ENCODE data around the gene GTF2F2. TPM values are rescaled to one million over a fixed set of nuclear protein-coding genes. Genes with fewer than 3 reads are reported as not detected.

GTF2F2 gene
- total and polyA plus RNA-seq, 2 experiments from 2014 or later = 42.1 to 75.6 TPM

- H3K9me2 ChIP-seq (ENCODE audit: insufficient read depth) = no peaks in the 10 kb centered on the region
- Mint-ChIP-seq H3K36me3 (ENCODE audit: low read depth) (no peaks in the 10 kb centered on the region; the same call in 2 of the 3 replicates), H3K4me1 (peaks cover 53% of the 10 kb centered on the region), H3K27ac (no peak overlapping the region), H3K9me3 (peaks cover 5% of the 10 kb centered on the region; the same call in 2 of the 3 replicates), H3K27me3 (ENCODE audit: insufficient read depth, low read depth, poor library complexity) (peaks cover 5% of the 10 kb centered on the region), H3K4me3 (no peak overlapping the region)
- no peaks in the 10 kb centered on the region for H4K20me1 ChIP-seq (replicated peaks; ENCODE audit: insufficient read depth)
- no peaks in the 10 kb centered on the region for H3F3A ChIP-seq (replicated peaks; ENCODE audit: low read depth)
- no peak overlapping the region for H2AFZ ChIP-seq
- no peak overlapping the region for H3K4me2 ChIP-seq
- no peak for ATAC-seq
- H3K27me3 ChIP-seq (ENCODE audit: insufficient read depth) = no peaks in the 10 kb centered on the region
- no peaks in the 10 kb centered on the region for H3K36me3 ChIP-seq (ENCODE audit: insufficient read depth)
- H3K4me1 ChIP-seq (ENCODE audit: insufficient read depth) = peaks cover 33% of the 10 kb centered on the region
- H3K79me2 ChIP-seq (replicated peaks; ENCODE audit: insufficient read depth) = no peaks in the 10 kb centered on the region
- H3K4me3 ChIP-seq = no peak overlapping the region
- no peak for DNase-seq (ENCODE audit: low spot score)
- TF ChIP-seq EZH2 (IDR thresholded peaks at IDR 0.05; ENCODE audit: low read depth, unreplicated experiment) (no peak), CREB1 (CRISPR knock-in tag; IDR thresholded peaks at IDR 0.05; ENCODE audit: low read depth) (no peak), REST (IDR thresholded peaks at IDR 0.05; ENCODE audit: unreplicated experiment) (no peak), ZNF462 (CRISPR knock-in tag; IDR thresholded peaks at IDR 0.05) (no peak), NANOG (IDR thresholded peaks at IDR 0.05; ENCODE audit: borderline replicate concordance) (no peak), ETS1 (IDR thresholded peaks at IDR 0.05) (no peak), JUNB (IDR thresholded peaks at IDR 0.05; ENCODE audit: unreplicated experiment) (no peak), STAT1 (IDR thresholded peaks at IDR 0.05; ENCODE audit: unreplicated experiment) (no peak), CTCF (conservative IDR thresholded peaks at IDR 0.05; ENCODE audit: low read depth in 2 of 2) (no peak), EZH2phosphoT487 (IDR thresholded peaks at IDR 0.05; ENCODE audit: unreplicated experiment) (no peak), ZNF331 (CRISPR knock-in tag; IDR thresholded peaks at IDR 0.05; ENCODE audit: low read depth) (no peak), ZNF114 (CRISPR knock-in tag; IDR thresholded peaks at IDR 0.05) (no peak), POLR2AphosphoS5 (IDR thresholded peaks at IDR 0.05; ENCODE audit: low read depth) (no peak)
- H3K27ac ChIP-seq (ENCODE audit: low read depth) = no peak overlapping the region
Observed at GRCh38 chr13:45104261-45104660, 16.0 kb upstream of the GTF2F2 start.

Measured in GM23338 (cell line).